Retinal pigment epithelial cell (primary cell): ENCODE measurements around the gene SUN1.

Source experiments
- DNase-seq: peaks from one replicate; pipeline ENCODE4 v3.0.0-alpha.2; 2010; ENCODE audit warnings: low read depth
- H3K4me3 ChIP-seq: 2 replicates; pipeline ENCODE4 v1.5.1; 2011; ENCODE audit warnings: mild to moderate bottlenecking, low read length, control low read depth, moderate library complexity
- CTCF ChIP-seq: conservative IDR thresholded peaks from 2 replicates; pipeline ENCODE4 v1.5.1; 2011; ENCODE audit warnings: low read depth, low read length, control low read depth, inconsistent platforms

Gene SUN1

GRCh38 chr7:824081-824480 is 8.2 kb upstream of the SUN1 start:
- H3K4me3 ChIP-seq, result no peak overlapping the region
- no peak for TF ChIP-seq CTCF
- no peak for DNase-seq

- no peak for TF ChIP-seq CTCF
- DNase-seq, result no peak
- no peak overlapping the region for H3K4me3 ChIP-seq
Measured at GRCh38 chr7:824664-825063, 7.6 kb upstream of the SUN1 start.

GRCh38 chr7:825386-825785 is 6.9 kb upstream of the SUN1 start:
- TF ChIP-seq CTCF, result no peak
- no peak for DNase-seq
- H3K4me3 ChIP-seq, result no peak overlapping the region

DNA sequence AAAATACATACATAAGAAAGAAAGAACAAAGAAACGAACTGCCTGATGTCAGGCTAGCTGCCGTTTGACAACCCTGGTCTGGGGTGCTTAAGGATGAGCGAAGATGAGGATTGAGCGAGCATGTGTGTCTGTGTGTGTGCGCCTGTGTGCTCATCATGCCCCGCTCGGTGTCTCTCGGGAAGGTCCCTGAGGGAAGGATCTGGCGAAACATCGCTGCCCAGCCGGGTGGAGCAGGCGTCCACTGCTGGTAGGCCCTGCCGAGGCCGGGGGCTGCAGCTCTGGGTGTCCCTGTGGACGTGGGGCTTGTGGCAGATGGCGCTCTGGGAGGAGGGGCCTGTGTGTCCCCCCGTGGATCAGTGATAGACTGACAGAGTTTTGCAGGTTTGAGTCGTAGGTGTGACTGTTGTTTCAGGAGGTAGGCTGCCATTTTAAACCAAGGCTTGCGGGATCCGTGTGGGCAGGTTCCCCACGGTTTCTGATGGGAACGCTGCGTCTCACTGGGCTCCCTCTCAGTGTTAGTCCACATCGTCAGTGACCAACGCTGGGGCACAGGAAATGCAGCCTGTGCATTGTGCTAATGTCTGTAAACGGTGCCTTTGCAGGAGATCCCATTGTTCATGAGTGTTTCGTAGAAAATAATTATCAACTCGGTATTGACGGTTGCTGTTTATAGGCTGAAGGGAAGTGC is 5.9 kb upstream of the SUN1 start:
- H3K4me3 ChIP-seq, result no peak overlapping the region
- DNase-seq, result no peak
- no peak for TF ChIP-seq CTCF

- no peak for TF ChIP-seq CTCF
- no peak overlapping the region for H3K4me3 ChIP-seq
- DNase-seq, result no peak
Measured at GRCh38 chr7:828793-829561, 3.3 kb upstream of the SUN1 start.

- DNase-seq, result no peak
- H3K4me3 ChIP-seq, result no peak overlapping the region
- no peak for TF ChIP-seq CTCF
Measured at GRCh38 chr7:830069-830468, 2.2 kb upstream of the SUN1 start.
